Stimulated activated effector memory CD8-positive, alpha-beta T cell treated with anti-CD3 and anti-CD28 coated beads, Interleukin-12 subunit alpha, Interleukin-12 subunit beta, amount 100 ng/mL, for 72 hours (primary cell): ENCODE results near the gene CEP131.
"Not testable (repeated sequence)": the region's sequence is repeated elsewhere in the genome, so short reads cannot be mapped to it uniquely, and the experiment has no call there.

ENCODE experiments used
- ATAC-seq: fragments of 150-1000 bp; cut with Tn5 transposase; 2 replicates; pipeline ENCODE4 v1.10.0; 2021
- DNase-seq, 2 donors: peaks; one replicate each; pipeline ENCODE4 v3.0.0; 2021 to 2022; ENCODE audit warnings: low spot score in 2 of 2
- H3K27ac Mint-ChIP-seq: one replicate; pipeline ENCODE4 v1.8.0; 2022; ENCODE audit warnings: mild to moderate bottlenecking, mixed read lengths
- H3K36me3 Mint-ChIP-seq: one replicate; pipeline ENCODE4 v1.8.0; 2022; ENCODE audit warnings: mild to moderate bottlenecking, mixed read lengths
- H3K4me1 Mint-ChIP-seq: one replicate; pipeline ENCODE4 v1.8.0; 2022; ENCODE audit warnings: mixed read lengths
- H3K4me3 Mint-ChIP-seq: one replicate; pipeline ENCODE4 v1.8.0; 2022; ENCODE audit warnings: mild to moderate bottlenecking, mixed read lengths
- H3K9me3 Mint-ChIP-seq: one replicate; pipeline ENCODE4 v1.8.0; 2022; ENCODE audit warnings: mixed read lengths

CEP131 gene

GRCh38 chr17:81235822-81236740 lies 13.3 kb upstream of the CEP131 start:
- no peak overlapping the region for H3K4me3 Mint-ChIP-seq
- DNase-seq, result no peak

DNA sequence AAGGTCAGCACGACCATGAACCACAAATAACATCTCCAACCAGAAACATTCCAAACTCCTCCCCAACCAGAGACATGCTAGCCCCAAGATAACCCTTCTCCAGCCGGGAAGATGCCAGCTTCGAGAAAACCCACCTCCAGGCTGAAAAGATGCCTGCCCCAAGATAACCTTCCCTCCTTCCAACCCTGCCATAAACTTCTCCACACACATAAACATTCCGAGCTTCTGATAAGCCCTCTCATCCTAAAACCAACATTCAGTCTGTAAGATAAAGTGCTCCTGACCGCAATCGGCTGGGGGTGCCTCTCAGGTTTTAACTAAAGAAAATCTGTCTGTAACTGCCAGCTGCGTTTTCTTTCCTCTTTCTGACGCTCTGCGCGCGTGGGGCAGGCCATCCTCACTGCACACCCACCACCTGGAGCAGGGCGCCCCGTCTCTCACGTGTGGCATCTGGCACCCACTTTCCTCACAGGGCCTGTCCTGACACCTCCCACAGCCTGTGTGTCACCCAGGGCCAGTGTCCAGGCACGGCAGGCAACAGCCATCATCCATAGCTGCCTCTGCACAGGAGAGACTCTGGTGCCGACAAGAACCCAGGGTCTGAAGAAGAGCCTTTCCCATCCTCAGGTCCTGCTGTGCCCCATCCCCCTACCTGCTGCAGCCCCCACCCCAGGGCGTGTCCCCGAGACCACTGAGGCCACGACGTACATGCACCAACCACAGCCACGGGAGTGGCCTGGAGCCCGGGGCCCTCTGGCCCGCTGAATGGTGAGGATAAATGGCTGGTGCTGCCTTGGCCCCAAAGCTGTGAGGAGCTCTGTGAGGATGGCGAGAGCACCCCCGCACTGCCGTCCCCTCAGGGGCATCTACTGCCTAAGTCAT lies 12.4 kb upstream of the CEP131 start:
- Mint-ChIP-seq H3K36me3 (peaks cover 28% of the 10 kb centered on the region), H3K4me1 (peaks cover 35% of the 10 kb centered on the region), H3K9me3 (no peaks in the 10 kb centered on the region), H3K27ac (peak overlapping the region; percentile 48), H3K4me3 (no peak overlapping the region)
- ATAC-seq (no peak), DNase-seq (no peak)

More at GRCh38 chr17:81235822-81236740, 13.3 kb upstream of the CEP131 start:
- no peak for ATAC-seq
- Mint-ChIP-seq H3K4me1 (peaks cover 42% of the 10 kb centered on the region), H3K36me3 (peaks cover 37% of the 10 kb centered on the region), H3K27ac (no peak overlapping the region), H3K9me3 (no peaks in the 10 kb centered on the region)

DNA sequence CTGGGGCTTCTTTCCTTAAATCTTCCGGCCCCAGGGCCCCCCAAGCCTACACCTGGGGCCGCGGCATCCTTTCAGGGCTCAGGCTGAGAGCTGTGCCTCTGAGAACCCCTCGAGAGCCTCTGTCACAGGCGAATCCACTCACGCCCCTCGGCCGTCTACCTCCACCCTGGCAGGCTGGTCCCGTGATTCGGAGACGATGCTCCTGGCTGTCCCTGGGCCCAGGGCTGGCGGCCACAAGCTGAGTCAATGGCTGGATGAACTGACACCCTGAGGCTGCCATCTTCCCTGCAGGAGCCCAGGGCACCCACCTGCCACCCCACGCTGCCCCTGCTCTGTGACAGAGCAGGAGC lies 11.7 kb upstream of the CEP131 start:
- peak overlapping the region; percentile 48 for H3K27ac Mint-ChIP-seq
- H3K4me3 Mint-ChIP-seq, result no peak overlapping the region
- ATAC-seq (no peak), DNase-seq (no peak)
- H3K4me1 Mint-ChIP-seq, result peaks cover 37% of the 10 kb centered on the region
- no peaks in the 10 kb centered on the region for H3K9me3 Mint-ChIP-seq
- H3K36me3 Mint-ChIP-seq, result peaks cover 28% of the 10 kb centered on the region

GRCh38 chr17:81233811-81234505 lies 11.2 kb upstream of the CEP131 start:
- Mint-ChIP-seq H3K9me3 (no peaks in the 10 kb centered on the region), H3K27ac (peak overlapping the region; percentile 48), H3K36me3 (peaks cover 26% of the 10 kb centered on the region), H3K4me1 (peaks cover 38% of the 10 kb centered on the region), H3K4me3 (no peak overlapping the region)
- DNase-seq (no peak), ATAC-seq (no peak)

DNA sequence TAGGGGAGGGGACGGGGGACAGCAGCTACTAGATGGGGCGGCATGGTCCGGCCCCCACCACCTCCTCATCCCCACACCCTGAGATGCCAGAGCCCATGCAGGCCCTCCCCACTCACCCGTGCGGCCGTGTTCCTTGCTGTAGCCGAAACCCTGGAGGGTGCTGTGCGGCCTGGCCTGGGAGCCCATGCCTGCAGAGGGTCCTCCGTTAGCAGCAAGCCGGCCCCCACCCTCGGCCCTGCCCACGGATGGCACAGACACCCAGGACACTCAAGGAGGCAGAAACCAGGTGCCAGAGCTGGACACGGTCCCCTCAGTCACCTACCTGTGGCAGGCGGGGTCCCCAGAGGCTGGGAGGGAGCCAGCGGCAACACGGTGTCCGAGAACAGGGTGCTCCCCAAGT lies 10.6 kb upstream of the CEP131 start:
- peaks cover 23% of the 10 kb centered on the region for H3K36me3 Mint-ChIP-seq
- ATAC-seq (no peak), DNase-seq (no peak)
- peaks cover 38% of the 10 kb centered on the region for H3K4me1 Mint-ChIP-seq
- no peaks in the 10 kb centered on the region for H3K9me3 Mint-ChIP-seq
- H3K4me3 Mint-ChIP-seq, result no peak overlapping the region
- H3K27ac Mint-ChIP-seq, result no peak overlapping the region

GRCh38 chr17:81232616-81233241 lies 10.0 kb upstream of the CEP131 start:
- H3K4me1 Mint-ChIP-seq, result peaks cover 38% of the 10 kb centered on the region
- H3K4me3 Mint-ChIP-seq, result no peak overlapping the region
- no peak for DNase-seq
- peaks cover 23% of the 10 kb centered on the region for H3K36me3 Mint-ChIP-seq
- H3K27ac Mint-ChIP-seq, result no peak overlapping the region
- no peak for ATAC-seq
- H3K9me3 Mint-ChIP-seq, result no peaks in the 10 kb centered on the region

DNA sequence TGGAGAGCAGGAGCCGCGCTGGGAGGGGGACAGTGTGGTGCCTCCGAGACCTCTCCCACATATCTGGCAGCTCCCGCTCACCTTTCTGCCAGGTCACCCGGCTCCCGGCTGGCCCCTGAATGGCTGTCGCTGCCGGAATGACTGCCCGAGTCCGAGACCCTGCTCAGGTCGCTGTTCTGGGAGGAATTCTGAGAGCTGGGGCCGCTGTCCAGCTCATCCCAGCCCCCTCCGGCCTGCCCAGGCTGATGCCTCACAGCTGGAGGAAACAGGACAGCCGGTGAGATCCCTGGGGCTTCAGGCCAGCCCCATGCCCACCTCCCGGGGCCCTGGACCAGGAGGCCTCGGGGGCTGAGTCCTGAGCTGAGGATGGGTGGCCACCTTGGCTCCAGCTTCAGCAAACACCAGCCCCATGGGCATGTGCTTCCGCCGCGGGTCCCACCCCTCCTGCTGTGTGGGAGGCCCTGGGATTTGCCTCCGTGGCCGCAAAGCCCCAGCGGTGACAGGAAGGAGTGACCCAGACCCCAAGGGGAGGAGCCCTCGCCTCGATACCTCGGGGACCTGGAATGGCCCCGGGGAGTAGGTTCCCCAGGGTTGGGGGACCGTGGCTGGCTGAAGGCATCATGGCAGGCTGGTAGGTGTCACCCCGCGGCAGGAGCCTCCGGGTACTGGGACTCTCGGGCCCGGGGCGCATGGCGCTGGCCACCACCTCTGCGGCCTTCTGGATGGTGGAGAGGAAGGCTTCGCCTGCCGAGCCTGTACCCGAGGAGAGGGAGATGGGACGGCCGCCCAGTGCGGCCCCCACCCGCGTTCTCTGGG lies 9.2 kb upstream of the CEP131 start:
- Mint-ChIP-seq H3K9me3 (no peaks in the 10 kb centered on the region), H3K27ac (no peak overlapping the region), H3K4me1 (peaks cover 36% of the 10 kb centered on the region), H3K4me3 (no peak overlapping the region), H3K36me3 (peaks cover 17% of the 10 kb centered on the region)
- ATAC-seq (no peak), DNase-seq (no peak)

DNA sequence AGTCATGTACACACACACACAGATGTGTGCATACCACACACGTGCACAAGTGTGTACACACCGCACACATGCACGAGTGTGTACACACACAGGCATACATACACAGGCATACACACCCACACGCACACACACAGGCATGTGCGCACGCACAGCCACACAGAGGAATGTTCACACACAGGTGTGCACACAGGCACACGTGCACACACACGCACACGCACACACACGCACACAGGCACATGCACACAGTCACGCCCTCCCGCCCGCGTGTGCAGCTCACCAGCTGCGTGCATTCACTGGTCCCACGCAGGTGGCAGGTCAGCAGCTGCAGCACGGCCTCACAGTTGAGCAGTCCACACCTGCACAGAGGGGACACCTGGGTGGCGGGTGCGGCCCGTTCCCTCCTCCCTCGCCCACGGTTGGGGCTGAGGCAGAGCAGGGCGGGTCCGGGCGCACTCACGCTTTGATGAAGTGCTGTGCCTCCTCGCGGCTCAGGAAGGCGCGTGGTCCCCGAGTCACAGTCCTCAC lies 8.4 kb upstream of the CEP131 start:
- Mint-ChIP-seq H3K36me3 (peaks cover 11% of the 10 kb centered on the region), H3K27ac (no peak overlapping the region), H3K4me3 (no peak overlapping the region), H3K9me3 (no peaks in the 10 kb centered on the region), H3K4me1 (peaks cover 31% of the 10 kb centered on the region)
- ATAC-seq, result no peak
- no peak for DNase-seq

GRCh38 chr17:81230043-81230820 lies 7.5 kb upstream of the CEP131 start:
- Mint-ChIP-seq H3K27ac (peak overlapping the region; percentile 30), H3K4me3 (no peak overlapping the region), H3K36me3 (peaks cover 8% of the 10 kb centered on the region), H3K4me1 (peaks cover 27% of the 10 kb centered on the region), H3K9me3 (no peaks in the 10 kb centered on the region)
- DNase-seq, result no peak
- no peak for ATAC-seq

- peaks cover 8% of the 10 kb centered on the region for H3K36me3 Mint-ChIP-seq
- H3K9me3 Mint-ChIP-seq, result no peaks in the 10 kb centered on the region
- peak overlapping the region; percentile 30 for H3K27ac Mint-ChIP-seq
- no peak for ATAC-seq
- H3K4me1 Mint-ChIP-seq, result peaks cover 20% of the 10 kb centered on the region
- no peak overlapping the region for H3K4me3 Mint-ChIP-seq
- no peak for DNase-seq
Observed at GRCh38 chr17:81229666-81229920, 6.8 kb upstream of the CEP131 start.

DNA sequence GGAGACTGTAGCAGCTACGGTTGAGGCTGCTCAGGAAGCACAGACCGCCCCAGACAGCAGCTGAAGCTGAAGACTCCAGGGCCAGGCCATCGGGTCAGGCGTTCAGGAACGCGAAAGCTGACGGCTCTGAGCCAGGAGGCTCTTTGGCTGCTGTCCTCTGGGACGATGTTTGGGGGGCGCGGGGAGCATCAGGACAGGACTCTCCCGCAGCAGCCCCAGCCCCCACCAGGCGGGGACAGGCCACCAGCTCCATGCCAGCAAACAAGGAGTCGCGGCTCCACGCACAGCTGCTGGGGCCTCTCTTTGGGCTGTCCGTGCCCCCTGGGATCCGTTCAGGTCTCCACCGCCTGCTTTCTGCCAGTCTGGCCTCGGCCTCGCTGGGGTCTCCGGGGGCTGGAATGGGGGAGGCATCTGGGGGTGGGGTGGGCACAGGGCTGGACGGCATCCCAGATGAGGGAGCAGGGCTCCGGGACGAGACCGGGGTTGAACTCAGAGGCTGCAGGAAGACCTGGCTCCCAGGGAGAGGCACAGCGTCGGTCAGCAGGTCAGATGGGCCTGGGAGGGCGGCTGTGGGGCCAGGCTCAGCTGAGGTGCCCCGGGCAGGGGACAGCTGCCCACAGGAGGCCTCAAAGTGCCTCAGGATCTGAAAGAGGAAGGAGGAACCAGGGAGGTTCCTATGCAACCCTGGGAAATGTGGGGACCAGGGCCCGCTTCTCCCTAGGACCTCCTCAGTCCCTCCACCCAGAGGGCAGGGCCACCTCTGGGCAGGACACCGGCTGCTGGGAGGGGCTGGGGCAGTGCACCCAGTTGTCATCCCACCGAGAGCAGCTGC lies 6.3 kb upstream of the CEP131 start:
- Mint-ChIP-seq H3K4me1 (peaks cover 16% of the 10 kb centered on the region), H3K4me3 (no peak overlapping the region), H3K27ac (peak overlapping the region; percentile 30), H3K9me3 (no peaks in the 10 kb centered on the region), H3K36me3 (peaks cover 8% of the 10 kb centered on the region)
- DNase-seq (no peak), ATAC-seq (no peak)

DNA sequence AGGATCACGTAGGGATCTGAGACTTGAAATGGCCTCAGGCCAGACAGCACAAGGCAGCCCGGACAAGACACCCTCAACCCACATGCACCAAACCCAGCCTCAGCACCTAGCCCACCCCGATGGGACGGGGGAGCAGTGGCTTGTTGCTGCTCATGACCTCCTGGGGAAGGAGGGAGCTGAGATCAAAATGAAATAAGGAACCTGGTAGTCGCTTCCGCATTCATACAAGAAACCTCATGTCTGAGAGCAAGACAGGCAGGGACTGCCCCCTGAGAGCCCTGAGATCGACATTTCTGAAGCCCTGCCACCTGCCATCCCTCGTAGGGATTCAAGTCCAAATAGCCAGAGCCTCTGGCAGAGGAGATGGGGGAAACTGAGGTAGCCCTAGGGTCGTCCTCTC lies 5.7 kb upstream of the CEP131 start:
- no peak overlapping the region for H3K4me3 Mint-ChIP-seq
- ATAC-seq (no peak), DNase-seq (no peak)
- peak overlapping the region; percentile 0 for H3K27ac Mint-ChIP-seq
- peaks cover 13% of the 10 kb centered on the region for H3K36me3 Mint-ChIP-seq
- H3K4me1 Mint-ChIP-seq, result peaks cover 23% of the 10 kb centered on the region
- no peaks in the 10 kb centered on the region for H3K9me3 Mint-ChIP-seq

GRCh38 chr17:81227630-81228029 lies 4.9 kb upstream of the CEP131 start:
- not testable (repeated sequence) for DNase-seq, H3K9me3 Mint-ChIP-seq, ATAC-seq, H3K4me3 Mint-ChIP-seq
- Mint-ChIP-seq H3K4me1 (peaks cover 25% of the 10 kb centered on the region), H3K36me3 (peaks cover 13% of the 10 kb centered on the region), H3K27ac (peak overlapping the region; percentile 0)
